Liver (tissue), 9 donors: ENCODE data around the gene DUSP2. TPM values are rescaled to one million over a fixed set of nuclear protein-coding genes. Genes with fewer than 3 reads are reported as not detected.

Experiments
- DNase-seq: peaks from one replicate; pipeline ENCODE4 v3.0.0-alpha.2; 2017; ENCODE audit warnings: low spot score
- H3K27ac ChIP-seq, 2 donors: one replicate each; pipeline ENCODE4 v1.7.0; 2013; ENCODE audit warnings: inconsistent platforms in 2 of 2, low read length in 2 of 2, control low read depth in 1 of 2, low read depth in 1 of 2, mild to moderate bottlenecking in 1 of 2
- H3K27me3 ChIP-seq, 4 donors: one replicate each; pipeline versions ENCODE4 v1.6.1 to v1.7.0; 2013; ENCODE audit warnings: low read length in 3 of 4, inconsistent platforms in 1 of 4, mild to moderate bottlenecking in 1 of 4, moderate library complexity in 1 of 4; ENCODE audit not compliant: control insufficient read depth in 4 of 4, insufficient read depth in 4 of 4
- H3K36me3 ChIP-seq, 4 donors: one replicate each; pipeline versions ENCODE4 v1.6.1 to v1.7.0; 2013; ENCODE audit warnings: low read length in 3 of 4, mild to moderate bottlenecking in 3 of 4, low read depth in 1 of 4, moderate library complexity in 1 of 4; ENCODE audit not compliant: control insufficient read depth in 4 of 4, insufficient read depth in 3 of 4
- H3K4me1 ChIP-seq, 4 donors: one replicate each; pipeline versions ENCODE4 v1.6.1 to v1.7.0; 2013; ENCODE audit warnings: low read length in 3 of 4, mild to moderate bottlenecking in 3 of 4, moderate library complexity in 1 of 4; ENCODE audit not compliant: control insufficient read depth in 4 of 4, insufficient read depth in 4 of 4
- H3K4me3 ChIP-seq, 3 donors: one replicate each; pipeline versions ENCODE4 v1.6.1 to v1.7.0; 2013; ENCODE audit warnings: low read length in 3 of 3, control low read depth in 1 of 3, low read depth in 1 of 3, mild to moderate bottlenecking in 1 of 3
- H3K9ac ChIP-seq, 2 donors: one replicate each; pipeline ENCODE4 v1.7.0; 2013; ENCODE audit warnings: low read length in 2 of 2, mild to moderate bottlenecking in 2 of 2, moderate library complexity in 2 of 2, control low read depth in 1 of 2, low read depth in 1 of 2
- H3K9me3 ChIP-seq, 4 donors: one replicate each; pipeline versions ENCODE4 v1.6.1 to v1.7.0; 2013; ENCODE audit warnings: low read length in 3 of 4; ENCODE audit not compliant: control insufficient read depth in 4 of 4
- ATF3 ChIP-seq: IDR thresholded peaks from 2 replicates; pipeline ENCODE4 v1.6.1; 2016; ENCODE audit warnings: antibody characterized with exemption
- EGR1 ChIP-seq, 2 donors: IDR thresholded peaks; 2 replicates each; pipeline ENCODE4 v1.6.1; 2016 to 2018; ENCODE audit warnings: antibody characterized with exemption in 2 of 2, low read depth in 2 of 2
- FOXA1 ChIP-seq: IDR thresholded peaks from 2 replicates; pipeline ENCODE4 v1.6.1; 2016; ENCODE audit warnings: antibody characterized with exemption
- FOXA2 ChIP-seq: IDR thresholded peaks from 2 replicates; pipeline ENCODE4 v1.6.1; 2016; ENCODE audit warnings: antibody characterized with exemption
- HNF4A ChIP-seq, 2 donors: conservative IDR thresholded peaks; 2 replicates each; pipeline ENCODE4 v1.6.1; 2016; ENCODE audit warnings: antibody characterized with exemption in 2 of 2, mild to moderate bottlenecking in 2 of 2
- HNF4G ChIP-seq: IDR thresholded peaks from 2 replicates; pipeline ENCODE4 v1.6.1; 2016; ENCODE audit warnings: antibody characterized with exemption
- JUND ChIP-seq, 2 donors: IDR thresholded peaks; 2 replicates each; pipeline ENCODE4 v1.6.1; 2016; ENCODE audit warnings: antibody characterized with exemption in 2 of 2
- MAX ChIP-seq: IDR thresholded peaks from 2 replicates; pipeline ENCODE4 v1.6.1; 2016; ENCODE audit warnings: antibody characterized with exemption
- NR2F2 ChIP-seq: IDR thresholded peaks from 2 replicates; pipeline ENCODE4 v1.6.1; 2016; ENCODE audit warnings: antibody characterized with exemption
- RAD21 ChIP-seq, 2 donors: IDR thresholded peaks; 2 replicates each; pipeline ENCODE4 v1.6.1; 2016; ENCODE audit warnings: antibody characterized with exemption in 2 of 2, mild to moderate bottlenecking in 2 of 2
- REST ChIP-seq: IDR thresholded peaks from 2 replicates; pipeline ENCODE4 v1.6.1; 2016; ENCODE audit warnings: antibody characterized with exemption, mild to moderate bottlenecking
- RXRA ChIP-seq, 2 donors: IDR thresholded peaks; 2 replicates each; pipeline ENCODE4 v1.6.1; 2017 to 2018; ENCODE audit warnings: antibody characterized with exemption in 2 of 2, mild to moderate bottlenecking in 1 of 2
- SP1 ChIP-seq: IDR thresholded peaks from 2 replicates; pipeline ENCODE4 v1.6.1; 2018; ENCODE audit warnings: antibody characterized with exemption, mild to moderate bottlenecking
- TAF1 ChIP-seq: conservative IDR thresholded peaks from 2 replicates; pipeline ENCODE4 v1.6.1; 2016; ENCODE audit warnings: antibody characterized with exemption, mild to moderate bottlenecking
- YY1 ChIP-seq: IDR thresholded peaks from 2 replicates; pipeline ENCODE4 v1.6.1; 2016; ENCODE audit warnings: antibody characterized with exemption, mild to moderate bottlenecking
- ZBTB33 ChIP-seq: IDR thresholded peaks from 2 replicates; pipeline ENCODE4 v1.6.1; 2016; ENCODE audit warnings: antibody characterized with exemption
- WGBS: extraction: QIAGEN DNeasy Blood & Tissue Kit; methylation state at CpG from one replicate; pipeline ENCODE4 v1.1.7; 2013; 5-methylcytosine and 5-hydroxymethylcytosine counted together
- polyA plus RNA-seq, 2 donors: library from polyadenylated mRNA; stranded (reverse) in 1 of 2; unstranded in 1 of 2; fragments of 200-250 nt in 1 of 2; fragments of >200 nt in 1 of 2; fragmentation: Nextera tagmentation in 1 of 2; extraction: Ambion mirVana in 1 of 2; gene quantifications; one replicate each; pipeline versions ENCODE4 v1.2.1 to v1.2.3, GENCODE V29; 2013 to 2015
- total RNA-seq, 2 donors: library from RNA; depleted of rRNA; stranded (reverse); fragments of >200 nt; gene quantifications; one replicate each; pipeline ENCODE4 v1.2.3, GENCODE V29; 2014
- TF ChIP-seq, protein P1 (sequence below): fragments of 150-350 bp; IDR thresholded peaks from 2 replicates; pipeline ENCODE4 v1.5.1; 2017; ENCODE audit warnings: improper control_type of control experiment, low read depth, low read length; ENCODE audit not compliant: missing input control
- donor health status: healthy.
- donor health status: healthy.
- donor health status: healthy.
- donor health status: healthy.
- donor health status: healthy.

DUSP2 gene
- total and polyA plus RNA-seq, 4 donors: 0.99 to 2.8 (median 1.6) TPM

GRCh38 chr2:96120991-96121390, 24.2 kb downstream of the DUSP2 start:
- Histone ChIP-seq H3K9ac (no peak overlapping the region), H3K27me3 (peaks cover 0 to 3% (median 0%) of the 10 kb centered on the region in 4 donors), H3K36me3 (no peaks in the 10 kb centered on the region), H3K4me3 (no peak overlapping the region), H3K9me3 (no peaks in the 10 kb centered on the region), H3K4me1 (peaks cover 0 to 6% (median 3%) of the 10 kb centered on the region in 4 donors), H3K27ac (no peak overlapping the region)
- TF ChIP-seq, protein P1, sequence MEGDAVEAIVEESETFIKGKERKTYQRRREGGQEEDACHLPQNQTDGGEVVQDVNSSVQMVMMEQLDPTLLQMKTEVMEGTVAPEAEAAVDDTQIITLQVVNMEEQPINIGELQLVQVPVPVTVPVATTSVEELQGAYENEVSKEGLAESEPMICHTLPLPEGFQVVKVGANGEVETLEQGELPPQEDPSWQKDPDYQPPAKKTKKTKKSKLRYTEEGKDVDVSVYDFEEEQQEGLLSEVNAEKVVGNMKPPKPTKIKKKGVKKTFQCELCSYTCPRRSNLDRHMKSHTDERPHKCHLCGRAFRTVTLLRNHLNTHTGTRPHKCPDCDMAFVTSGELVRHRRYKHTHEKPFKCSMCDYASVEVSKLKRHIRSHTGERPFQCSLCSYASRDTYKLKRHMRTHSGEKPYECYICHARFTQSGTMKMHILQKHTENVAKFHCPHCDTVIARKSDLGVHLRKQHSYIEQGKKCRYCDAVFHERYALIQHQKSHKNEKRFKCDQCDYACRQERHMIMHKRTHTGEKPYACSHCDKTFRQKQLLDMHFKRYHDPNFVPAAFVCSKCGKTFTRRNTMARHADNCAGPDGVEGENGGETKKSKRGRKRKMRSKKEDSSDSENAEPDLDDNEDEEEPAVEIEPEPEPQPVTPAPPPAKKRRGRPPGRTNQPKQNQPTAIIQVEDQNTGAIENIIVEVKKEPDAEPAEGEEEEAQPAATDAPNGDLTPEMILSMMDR: no peak
- TF ChIP-seq JUND (IDR thresholded peaks at IDR 0.05) (no peak), RXRA (IDR thresholded peaks at IDR 0.05) (no peak), HNF4G (no peak), EGR1 (IDR thresholded peaks at IDR 0.05; ENCODE audit: low read depth in 2 of 2) (no peak), HNF4A (conservative IDR thresholded peaks at IDR 0.05) (no peak), RAD21 (IDR thresholded peaks at IDR 0.05) (no peak), NR2F2 (no peak), REST (no peak), ATF3 (no peak), FOXA1 (no peak), FOXA2 (no peak), ZBTB33 (no peak), SP1 (no peak), MAX (no peak), TAF1 (no peak), YY1 (no peak)
- WGBS: 64% methylated on average over 7 of the region's 7 CpGs
- no peak for DNase-seq
